ENCODE results near the gene LUC7L.
"Not testable (repeated sequence)": the region's sequence is repeated elsewhere in the genome, so short reads cannot be mapped to it uniquely, and the experiment has no call there.

Gene LUC7L

GRCh38 chr16:212999-213398 lies 16.2 kb downstream of the LUC7L start:
- Histone ChIP-seq H2BK12ac (ENCODE audit: low read length) (no peak overlapping the region), H3K9me3 (replicated peaks in 1 of 2; ENCODE audit: control insufficient read depth in 2 of 2, insufficient read depth in 1 of 2, low read depth in 1 of 2, low read length in 2 of 2) (no peaks in the 10 kb centered on the region), H3K36me3 (replicated peaks in 1 of 2; ENCODE audit: control insufficient read depth in 2 of 2, insufficient read depth in 2 of 2, low read length in 2 of 2) (peaks cover 43 to 96% of the 10 kb centered on the region in 2 donors), H3K18ac (ENCODE audit: low read length) (no peak overlapping the region), H3K4ac (ENCODE audit: low read length) (no peak overlapping the region), H3K79me1 (ENCODE audit: low read depth, low read length) (peaks cover 6% of the 10 kb centered on the region), H2AK5ac (ENCODE audit: low read depth, low read length) (no peak overlapping the region), H4K8ac (ENCODE audit: low read depth, low read length) (no peak overlapping the region), H3K4me3 (ENCODE audit: low read length in 2 of 2) (no peak overlapping the region), H3K9ac (ENCODE audit: low read depth, low read length, poor library complexity) (no peak overlapping the region), H4K91ac (ENCODE audit: low read depth, low read length, poor library complexity) (no peak overlapping the region), H3K4me2 (ENCODE audit: insufficient read depth, low read length, poor library complexity, severe bottlenecking) (no peak overlapping the region), H3K27me3 (ENCODE audit: control insufficient read depth in 3 of 3, insufficient read depth in 3 of 3, low read depth in 1 of 3, low read length in 3 of 3) (no peaks in the 10 kb centered on the region), H2AFZ (ENCODE audit: low read length) (no peak overlapping the region), H3K14ac (ENCODE audit: low read length) (no peak overlapping the region), H2BK15ac (ENCODE audit: low read length) (no peak overlapping the region), H3K23ac (ENCODE audit: low read depth, low read length, poor library complexity) (no peak overlapping the region), H3K4me1 (ENCODE audit: control insufficient read depth in 2 of 2, insufficient read depth in 1 of 2, low read depth in 1 of 2, low read length in 2 of 2) (no peaks in the 10 kb centered on the region), H3K27ac (replicated peaks; ENCODE audit: low read length) (no peak overlapping the region), H2BK120ac (ENCODE audit: low read depth, low read length) (no peak overlapping the region), H2BK5ac (ENCODE audit: low read length) (no peak overlapping the region)
- DNase-seq (ENCODE audit: low spot score), result no peak
- WGBS, 2 donors (ENCODE audit: extremely low coverage in 2 of 2, insufficient read length in 2 of 2, insufficient replicate concordance in 1 of 2), result no CpG with 5 or more reads among the region's 3 CpGs

- H3K9me3 ChIP-seq (replicated peaks in 1 of 2; ENCODE audit: control insufficient read depth in 2 of 2, insufficient read depth in 1 of 2, low read depth in 1 of 2, low read length in 2 of 2); H3K23ac ChIP-seq (ENCODE audit: low read depth, low read length, poor library complexity); H3K27ac ChIP-seq (replicated peaks; ENCODE audit: low read length); H2AFZ ChIP-seq (ENCODE audit: low read length); H2AK5ac ChIP-seq (ENCODE audit: low read depth, low read length); H3K4me2 ChIP-seq (ENCODE audit: insufficient read depth, low read length, poor library complexity, severe bottlenecking); DNase-seq (ENCODE audit: low spot score); H2BK12ac ChIP-seq (ENCODE audit: low read length); H2BK120ac ChIP-seq (ENCODE audit: low read depth, low read length); H3K14ac ChIP-seq (ENCODE audit: low read length); H3K27me3 ChIP-seq (ENCODE audit: control insufficient read depth in 3 of 3, insufficient read depth in 3 of 3, low read depth in 1 of 3, low read length in 3 of 3); H4K8ac ChIP-seq (ENCODE audit: low read depth, low read length); H3K4ac ChIP-seq (ENCODE audit: low read length); H3K79me1 ChIP-seq (ENCODE audit: low read depth, low read length); H2BK5ac ChIP-seq (ENCODE audit: low read length); H3K9ac ChIP-seq (ENCODE audit: low read depth, low read length, poor library complexity); H3K18ac ChIP-seq (ENCODE audit: low read length); H4K91ac ChIP-seq (ENCODE audit: low read depth, low read length, poor library complexity); H2BK15ac ChIP-seq (ENCODE audit: low read length); H3K4me1 ChIP-seq (ENCODE audit: control insufficient read depth in 2 of 2, insufficient read depth in 1 of 2, low read depth in 1 of 2, low read length in 2 of 2): not testable (repeated sequence)
- no CpG with 5 or more reads among the region's 14 CpGs for whole genome bisulfite sequencing, 2 donors (ENCODE audit: extremely low coverage in 2 of 2, insufficient read length in 2 of 2, insufficient replicate concordance in 1 of 2)
- Histone ChIP-seq H3K36me3 (replicated peaks in 1 of 2; ENCODE audit: control insufficient read depth in 2 of 2, insufficient read depth in 2 of 2, low read length in 2 of 2) (peaks cover 47 to 96% of the 10 kb centered on the region in 2 donors), H3K4me3 (ENCODE audit: low read length in 2 of 2) (peak overlapping the region in 1 of 2 donors; percentile 49)
Observed at GRCh38 chr16:211631-212180, 17.5 kb downstream of the LUC7L start.

DNA sequence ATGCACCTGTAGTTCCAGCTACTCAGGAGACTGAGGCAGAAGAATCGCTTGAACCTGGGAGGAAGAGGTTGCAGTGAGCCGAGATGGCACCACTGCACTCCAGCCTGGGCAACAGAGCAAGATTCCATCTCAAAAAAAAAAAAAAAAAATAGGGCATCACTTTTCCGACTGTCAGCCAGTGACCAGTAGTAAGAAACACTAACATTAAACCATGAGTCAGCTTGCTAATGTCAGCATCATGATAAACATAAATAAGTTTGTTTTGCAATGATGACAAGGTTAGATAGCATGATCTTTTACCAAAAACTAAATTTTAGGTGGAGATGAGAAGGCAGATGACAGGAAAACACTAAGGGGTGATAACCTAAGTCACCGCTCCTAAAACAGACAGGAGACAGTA lies 19.9 kb downstream of the LUC7L start:
- not testable (repeated sequence) for H4K91ac ChIP-seq (ENCODE audit: low read depth, low read length, poor library complexity); H4K8ac ChIP-seq (ENCODE audit: low read depth, low read length); H3K27me3 ChIP-seq (ENCODE audit: control insufficient read depth in 3 of 3, insufficient read depth in 3 of 3, low read depth in 1 of 3, low read length in 3 of 3); H3K4me3 ChIP-seq (ENCODE audit: low read length in 2 of 2); H3K4me1 ChIP-seq (ENCODE audit: control insufficient read depth in 2 of 2, insufficient read depth in 1 of 2, low read depth in 1 of 2, low read length in 2 of 2); H3K27ac ChIP-seq (replicated peaks; ENCODE audit: low read length); H2AFZ ChIP-seq (ENCODE audit: low read length); H3K4me2 ChIP-seq (ENCODE audit: insufficient read depth, low read length, poor library complexity, severe bottlenecking); H2BK5ac ChIP-seq (ENCODE audit: low read length); H3K4ac ChIP-seq (ENCODE audit: low read length); H3K79me1 ChIP-seq (ENCODE audit: low read depth, low read length); H2BK12ac ChIP-seq (ENCODE audit: low read length); H3K23ac ChIP-seq (ENCODE audit: low read depth, low read length, poor library complexity); H3K14ac ChIP-seq (ENCODE audit: low read length); H2AK5ac ChIP-seq (ENCODE audit: low read depth, low read length); H3K9me3 ChIP-seq (replicated peaks in 1 of 2; ENCODE audit: control insufficient read depth in 2 of 2, insufficient read depth in 1 of 2, low read depth in 1 of 2, low read length in 2 of 2); H3K9ac ChIP-seq (ENCODE audit: low read depth, low read length, poor library complexity); H2BK120ac ChIP-seq (ENCODE audit: low read depth, low read length); DNase-seq (ENCODE audit: low spot score); H2BK15ac ChIP-seq (ENCODE audit: low read length); H3K18ac ChIP-seq (ENCODE audit: low read length)
- no CpG with 5 or more reads among the region's 4 CpGs for WGBS, 2 donors (ENCODE audit: extremely low coverage in 2 of 2, insufficient read length in 2 of 2, insufficient replicate concordance in 1 of 2)
- peaks cover 48 to 97% of the 10 kb centered on the region in 2 donors for H3K36me3 ChIP-seq (replicated peaks in 1 of 2; ENCODE audit: control insufficient read depth in 2 of 2, insufficient read depth in 2 of 2, low read length in 2 of 2)

GRCh38 chr16:204046-204445 lies 25.2 kb downstream of the LUC7L start:
- H4K91ac ChIP-seq (ENCODE audit: low read depth, low read length, poor library complexity); H3K27me3 ChIP-seq (ENCODE audit: control insufficient read depth in 3 of 3, insufficient read depth in 3 of 3, low read depth in 1 of 3, low read length in 3 of 3); H3K23ac ChIP-seq (ENCODE audit: low read depth, low read length, poor library complexity); H3K9me3 ChIP-seq (replicated peaks in 1 of 2; ENCODE audit: control insufficient read depth in 2 of 2, insufficient read depth in 1 of 2, low read depth in 1 of 2, low read length in 2 of 2); H3K4me2 ChIP-seq (ENCODE audit: insufficient read depth, low read length, poor library complexity, severe bottlenecking); H3K27ac ChIP-seq (replicated peaks; ENCODE audit: low read length); H3K18ac ChIP-seq (ENCODE audit: low read length); H2BK5ac ChIP-seq (ENCODE audit: low read length); H3K4me1 ChIP-seq (ENCODE audit: control insufficient read depth in 2 of 2, insufficient read depth in 1 of 2, low read depth in 1 of 2, low read length in 2 of 2); H3K9ac ChIP-seq (ENCODE audit: low read depth, low read length, poor library complexity); H4K8ac ChIP-seq (ENCODE audit: low read depth, low read length); H3K4me3 ChIP-seq (ENCODE audit: low read length in 2 of 2); H3K79me1 ChIP-seq (ENCODE audit: low read depth, low read length); H2AK5ac ChIP-seq (ENCODE audit: low read depth, low read length); H2BK120ac ChIP-seq (ENCODE audit: low read depth, low read length); H2BK12ac ChIP-seq (ENCODE audit: low read length); DNase-seq (ENCODE audit: low spot score); H3K4ac ChIP-seq (ENCODE audit: low read length); H2AFZ ChIP-seq (ENCODE audit: low read length); H2BK15ac ChIP-seq (ENCODE audit: low read length); H3K14ac ChIP-seq (ENCODE audit: low read length): not testable (repeated sequence)
- H3K36me3 ChIP-seq (replicated peaks in 1 of 2; ENCODE audit: control insufficient read depth in 2 of 2, insufficient read depth in 2 of 2, low read length in 2 of 2), result peaks cover 32 to 96% of the 10 kb centered on the region in 2 donors
- no CpG with 5 or more reads among the region's 9 CpGs for WGBS, 2 donors (ENCODE audit: extremely low coverage in 2 of 2, insufficient read length in 2 of 2, insufficient replicate concordance in 1 of 2)

Data from neuronal stem cell (in vitro differentiated cells).